ENCODE measurements around the gene TSPAN5.

The TSPAN5 gene

GRCh38 chr4:98586962-98587354, 71.5 kb downstream of the TSPAN5 start:
- no peak for TF ChIP-seq CTCF (IDR thresholded peaks at IDR 0.05; ENCODE audit: borderline replicate concordance, control extremely low read depth, extremely low read depth, insufficient read depth, missing control alignments)
- in situ Hi-C loops (cut with MboI; ENCODE audit: low sequenced_read_pairs, unreplicated experiment), result no loop called here
- no peak for DNase-seq (ENCODE audit: low spot score)

- in situ Hi-C loops (cut with MboI; ENCODE audit: low sequenced_read_pairs, unreplicated experiment), result no loop called here
- DNase-seq (ENCODE audit: low spot score), result no peak
- no peak for TF ChIP-seq CTCF (IDR thresholded peaks at IDR 0.05; ENCODE audit: borderline replicate concordance, control extremely low read depth, extremely low read depth, insufficient read depth, missing control alignments)
Observed at GRCh38 chr4:98586291-98586961, 72.0 kb downstream of the TSPAN5 start.

- no peak for DNase-seq (ENCODE audit: low spot score)
- in situ Hi-C loops (cut with MboI; ENCODE audit: low sequenced_read_pairs, unreplicated experiment), result no loop called here
- no peak for TF ChIP-seq CTCF (IDR thresholded peaks at IDR 0.05; ENCODE audit: borderline replicate concordance, control extremely low read depth, extremely low read depth, insufficient read depth, missing control alignments)
Observed at GRCh38 chr4:98585596-98585995, 72.8 kb downstream of the TSPAN5 start.

- DNase-seq (ENCODE audit: low spot score), result no peak
- TF ChIP-seq CTCF (IDR thresholded peaks at IDR 0.05; ENCODE audit: borderline replicate concordance, control extremely low read depth, extremely low read depth, insufficient read depth, missing control alignments), result no peak
- in situ Hi-C loops (cut with MboI; ENCODE audit: low sequenced_read_pairs, unreplicated experiment), result no loop called here
Observed at GRCh38 chr4:98584265-98584664, 74.1 kb downstream of the TSPAN5 start.

- in situ Hi-C loops (cut with MboI; ENCODE audit: low sequenced_read_pairs, unreplicated experiment), result no loop called here
- no peak for DNase-seq (ENCODE audit: low spot score)
- no peak for TF ChIP-seq CTCF (IDR thresholded peaks at IDR 0.05; ENCODE audit: borderline replicate concordance, control extremely low read depth, extremely low read depth, insufficient read depth, missing control alignments)
Observed at GRCh38 chr4:98583265-98583664, 75.1 kb downstream of the TSPAN5 start.

- in situ Hi-C loops (cut with MboI; ENCODE audit: low sequenced_read_pairs, unreplicated experiment), result no loop called here
- no peak for DNase-seq (ENCODE audit: low spot score)
- no peak for TF ChIP-seq CTCF (IDR thresholded peaks at IDR 0.05; ENCODE audit: borderline replicate concordance, control extremely low read depth, extremely low read depth, insufficient read depth, missing control alignments)
Observed at GRCh38 chr4:98581126-98581525, 77.3 kb downstream of the TSPAN5 start.
